Ovary (tissue), 3 donors: ENCODE data around the gene CACNA2D3.

Experiments
- CTCF ChIP-seq, 3 donors: fragments of 450-650 bp in 2 of 3; fragments of 200-600 bp in 1 of 3; IDR thresholded peaks; one replicate each; pipeline versions ENCODE4 v1.5.1 to v1.8.0; 2016 to 2022; ENCODE audit warnings: antibody characterized with exemption in 3 of 3, mild to moderate bottlenecking in 1 of 3
- EP300 ChIP-seq: sonication (generic); formaldehyde crosslinking; IDR thresholded peaks from one replicate; pipeline ENCODE4 v1.6.1; 2017; ENCODE audit warnings: antibody characterized with exemption
- POLR2A ChIP-seq: fragments of 450-650 bp; IDR thresholded peaks from one replicate; pipeline ENCODE4 v1.6.1; 2017; ENCODE audit warnings: antibody characterized with exemption, mild to moderate bottlenecking, moderate library complexity
- donor health status: DM: no; HTN: no; CAD: no.

- no peak for TF ChIP-seq CTCF (IDR thresholded peaks at IDR 0.05)
- TF ChIP-seq POLR2A = no peak
- no peak for TF ChIP-seq EP300
These were observed 161.1 kb downstream of the CACNA2D3 start for GRCh38 chr3:54283470-54283869.
